GM23338 (cell line): ENCODE data around the gene RCVRN. TPM values are rescaled to one million over a fixed set of nuclear protein-coding genes. Genes with fewer than 3 reads are reported as not detected.

Experiments
- ATAC-seq: fragments of 200-7000 bp; cut with Tn5 transposase; 3 replicates; pipeline ENCODE4 v1.9.1; 2020
- DNase-seq: peaks from one replicate; pipeline ENCODE4 v3.0.0-alpha.2; 2015; ENCODE audit warnings: low spot score
- H2AFZ ChIP-seq: fragments of 200-600 bp; sonication (generic); 2 replicates; pipeline ENCODE4 v1.8.0; 2016; ENCODE audit warnings: antibody characterized with exemption, mild to moderate bottlenecking, moderate library complexity
- H3F3A ChIP-seq: fragments of 200-600 bp; sonication (generic); replicated peaks from 2 replicates; pipeline ENCODE4 v1.8.0; 2017; ENCODE audit warnings: antibody characterized with exemption, mixed run types, low read depth
- H3K27ac ChIP-seq: fragments of 200-600 bp; sonication (generic); 2 replicates; pipeline ENCODE4 v1.6.1; 2016; ENCODE audit warnings: low read depth
- H3K27me3 ChIP-seq: fragments of 200-600 bp; sonication (generic); 2 replicates; pipeline ENCODE4 v1.8.0; 2016; ENCODE audit warnings: mild to moderate bottlenecking, mixed run types, moderate library complexity; ENCODE audit not compliant: insufficient read depth
- H3K36me3 ChIP-seq: fragments of 200-600 bp; sonication (generic); 2 replicates; pipeline ENCODE4 v1.8.0; 2016; ENCODE audit warnings: mild to moderate bottlenecking; ENCODE audit not compliant: insufficient read depth
- H3K4me1 ChIP-seq: fragments of 200-600 bp; sonication (generic); 2 replicates; pipeline ENCODE4 v1.8.0; 2016; ENCODE audit warnings: mild to moderate bottlenecking, moderate library complexity; ENCODE audit not compliant: insufficient read depth
- H3K4me2 ChIP-seq: fragments of 200-600 bp; sonication (generic); 2 replicates; pipeline ENCODE4 v1.7.1; 2017; ENCODE audit warnings: mixed run types
- H3K4me3 ChIP-seq: fragments of 200-600 bp; sonication (generic); 2 replicates; pipeline ENCODE4 v1.6.1; 2016; ENCODE audit warnings: mixed run types
- H3K79me2 ChIP-seq: fragments of 200-600 bp; sonication (generic); replicated peaks from 2 replicates; pipeline ENCODE4 v1.8.0; 2017; ENCODE audit warnings: mild to moderate bottlenecking; ENCODE audit not compliant: insufficient read depth
- H3K9me2 ChIP-seq: fragments of 200-600 bp; sonication (generic); 2 replicates; pipeline ENCODE4 v1.8.0; 2017; ENCODE audit not compliant: insufficient read depth
- H4K20me1 ChIP-seq: fragments of 200-600 bp; sonication (generic); replicated peaks from 2 replicates; pipeline ENCODE4 v1.8.0; 2017; ENCODE audit warnings: mild to moderate bottlenecking; ENCODE audit not compliant: insufficient read depth
- H3K27ac Mint-ChIP-seq: 2 replicates; pipeline ENCODE4 v1.8.0; 2020; ENCODE audit warnings: inconsistent platforms, mild to moderate bottlenecking, moderate library complexity, mixed read lengths
- H3K27me3 Mint-ChIP-seq: 3 replicates; pipeline ENCODE4 v1.8.0; 2022; ENCODE audit warnings: low read depth, mild to moderate bottlenecking, moderate library complexity, mixed read lengths, inconsistent platforms; ENCODE audit not compliant: insufficient read depth, poor library complexity
- H3K36me3 Mint-ChIP-seq: 3 replicates; pipeline ENCODE4 v1.8.0; 2021; ENCODE audit warnings: low read depth, mild to moderate bottlenecking, inconsistent platforms, moderate library complexity, mixed read lengths
- H3K4me1 Mint-ChIP-seq: 3 replicates; pipeline ENCODE4 v1.8.0; 2020; ENCODE audit warnings: mild to moderate bottlenecking, inconsistent platforms, mixed read lengths
- H3K4me3 Mint-ChIP-seq: 3 replicates; pipeline ENCODE4 v1.8.0; 2021; ENCODE audit warnings: moderate library complexity, mild to moderate bottlenecking, inconsistent platforms, mixed read lengths
- H3K9me3 Mint-ChIP-seq: 3 replicates; pipeline ENCODE4 v1.8.0; 2020; ENCODE audit warnings: moderate library complexity, mild to moderate bottlenecking, inconsistent platforms, mixed read lengths
- CREB1 ChIP-seq: fragments of 250-450 bp; sonication (Bioruptor Pico); IDR thresholded peaks from 2 replicates; pipeline ENCODE4 v1.5.0; 2020; ENCODE audit warnings: low read depth, mild to moderate bottlenecking, moderate library complexity
- EZH2 ChIP-seq: fragments of 200-600 bp; sonication (generic); IDR thresholded peaks from one replicate; pipeline ENCODE4 v1.8.0; 2017; ENCODE audit warnings: antibody characterized with exemption, mild to moderate bottlenecking, low read depth; ENCODE audit not compliant: unreplicated experiment
- EZH2phosphoT487 ChIP-seq: fragments of 200-600 bp; sonication (generic); IDR thresholded peaks from one replicate; pipeline ENCODE4 v1.8.1; 2018; ENCODE audit warnings: antibody characterized with exemption; ENCODE audit not compliant: unreplicated experiment
- NANOG ChIP-seq: IDR thresholded peaks from 2 replicates; pipeline ENCODE4 v1.6.1; 2016; ENCODE audit warnings: antibody characterized with exemption, borderline replicate concordance
- POLR2AphosphoS5 ChIP-seq: IDR thresholded peaks from 2 replicates; pipeline ENCODE4 v1.6.1; 2016; ENCODE audit warnings: antibody characterized with exemption, low read depth
- ZNF114 ChIP-seq: fragments of 250-450 bp; sonication (Bioruptor Pico); IDR thresholded peaks from 2 replicates; pipeline ENCODE4 v1.5.0; 2020; ENCODE audit warnings: mild to moderate bottlenecking, moderate library complexity
- ZNF331 ChIP-seq: fragments of 250-450 bp; sonication (Bioruptor Pico); IDR thresholded peaks from 2 replicates; pipeline ENCODE4 v1.5.0; 2020; ENCODE audit warnings: low read depth, mild to moderate bottlenecking, moderate library complexity
- long read RNA-seq: library from polyadenylated mRNA; unstranded; transcript quantifications from one replicate; pipeline ENCODE4 v2.0.0, GENCODE V29; 2020; ENCODE audit not compliant: unreplicated experiment
- polyA plus RNA-seq: library from polyadenylated mRNA; unstranded; fragments of >200 nt; fragmentation: Nextera tagmentation; extraction: Ambion mirVana; gene quantifications from 2 replicates; pipeline ENCODE4 v1.2.1, GENCODE V29; 2016
- total RNA-seq: library from RNA; depleted of rRNA; stranded (reverse); fragments of >200 nt; shearing (Covaris generic); gene quantifications from 2 replicates; pipeline ENCODE4 v1.2.3, GENCODE V29; 2014; rRNA removed
- TF ChIP-seq, protein P1 (sequence below): IDR thresholded peaks from one replicate; pipeline ENCODE4 v1.6.1; 2018; ENCODE audit warnings: antibody characterized with exemption; ENCODE audit not compliant: unreplicated experiment
- TF ChIP-seq, protein P2 (sequence below): fragments of 250-450 bp; sonication (Bioruptor Pico); IDR thresholded peaks from 2 replicates; pipeline ENCODE4 v1.5.0; 2020; ENCODE audit warnings: mild to moderate bottlenecking, moderate library complexity
- TF ChIP-seq, protein P3 (sequence below), 2 experiments: fragments of 200-600 bp in 1 of 2; sonication (generic) in 1 of 2; conservative IDR thresholded peaks; 2 replicates each; pipeline versions ENCODE4 v1.5.1 to v1.6.1; 2016 to 2017; ENCODE audit warnings: antibody characterized with exemption in 2 of 2, low read depth in 2 of 2, mild to moderate bottlenecking in 2 of 2, moderate library complexity in 1 of 2
- TF ChIP-seq, protein P4 (sequence below): IDR thresholded peaks from 2 replicates; pipeline ENCODE4 v1.6.1; 2016; ENCODE audit warnings: antibody characterized with exemption

RCVRN gene
- not detected in 2 replicates for total RNA-seq
- not detected in 2 replicates for polyA plus RNA-seq
- long read RNA-seq: 0 reads

DNA sequence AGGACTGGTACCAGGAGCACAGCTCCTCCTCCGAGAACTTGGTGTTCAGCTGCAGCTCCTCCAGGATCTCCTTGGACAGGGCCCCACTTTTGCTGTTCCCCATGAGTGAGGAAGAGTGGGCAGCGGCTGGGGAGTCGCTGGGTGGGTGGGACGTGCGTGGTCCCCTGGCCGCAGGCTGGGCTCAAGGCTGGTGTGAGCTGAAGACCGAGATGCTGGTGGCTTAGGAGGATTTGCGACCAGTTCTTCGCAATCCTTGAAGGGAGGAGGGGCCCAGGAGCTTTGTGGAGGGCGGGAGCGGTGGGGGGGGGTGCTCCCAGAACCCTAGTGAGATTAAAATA lies at the start of gene RCVRN:
RCVRN (minus strand) TSS at position 194 of the 338 bp plus-strand sequence; CDS start at position 103, 91 bp downstream.
- H3K36me3 Mint-ChIP-seq: no peaks in the 10 kb centered on the region; the same call in 2 of the 3 replicates
- Histone ChIP-seq H2AFZ (peak within 1 kb of the TSS; percentile 18; the same call in 1 of the 2 replicates), H3K9me2 (no peaks in the 10 kb centered on the region), H3K27ac (no peak within 1 kb of the TSS), H3K27me3 (no peaks in the 10 kb centered on the region), H3K79me2 (no peaks in the 10 kb centered on the region), H3K4me1 (no peaks in the 10 kb centered on the region), H3K36me3 (no peaks in the 10 kb centered on the region), H4K20me1 (no peaks in the 10 kb centered on the region), H3K4me3 (no peak within 1 kb of the TSS), H3K4me2 (no peak within 1 kb of the TSS), H3F3A (no peaks in the 10 kb centered on the region)
- DNase-seq: no peak
- TF ChIP-seq EZH2: no peak
- TF ChIP-seq, protein P1, sequence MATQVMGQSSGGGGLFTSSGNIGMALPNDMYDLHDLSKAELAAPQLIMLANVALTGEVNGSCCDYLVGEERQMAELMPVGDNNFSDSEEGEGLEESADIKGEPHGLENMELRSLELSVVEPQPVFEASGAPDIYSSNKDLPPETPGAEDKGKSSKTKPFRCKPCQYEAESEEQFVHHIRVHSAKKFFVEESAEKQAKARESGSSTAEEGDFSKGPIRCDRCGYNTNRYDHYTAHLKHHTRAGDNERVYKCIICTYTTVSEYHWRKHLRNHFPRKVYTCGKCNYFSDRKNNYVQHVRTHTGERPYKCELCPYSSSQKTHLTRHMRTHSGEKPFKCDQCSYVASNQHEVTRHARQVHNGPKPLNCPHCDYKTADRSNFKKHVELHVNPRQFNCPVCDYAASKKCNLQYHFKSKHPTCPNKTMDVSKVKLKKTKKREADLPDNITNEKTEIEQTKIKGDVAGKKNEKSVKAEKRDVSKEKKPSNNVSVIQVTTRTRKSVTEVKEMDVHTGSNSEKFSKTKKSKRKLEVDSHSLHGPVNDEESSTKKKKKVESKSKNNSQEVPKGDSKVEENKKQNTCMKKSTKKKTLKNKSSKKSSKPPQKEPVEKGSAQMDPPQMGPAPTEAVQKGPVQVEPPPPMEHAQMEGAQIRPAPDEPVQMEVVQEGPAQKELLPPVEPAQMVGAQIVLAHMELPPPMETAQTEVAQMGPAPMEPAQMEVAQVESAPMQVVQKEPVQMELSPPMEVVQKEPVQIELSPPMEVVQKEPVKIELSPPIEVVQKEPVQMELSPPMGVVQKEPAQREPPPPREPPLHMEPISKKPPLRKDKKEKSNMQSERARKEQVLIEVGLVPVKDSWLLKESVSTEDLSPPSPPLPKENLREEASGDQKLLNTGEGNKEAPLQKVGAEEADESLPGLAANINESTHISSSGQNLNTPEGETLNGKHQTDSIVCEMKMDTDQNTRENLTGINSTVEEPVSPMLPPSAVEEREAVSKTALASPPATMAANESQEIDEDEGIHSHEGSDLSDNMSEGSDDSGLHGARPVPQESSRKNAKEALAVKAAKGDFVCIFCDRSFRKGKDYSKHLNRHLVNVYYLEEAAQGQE: no peak
- no peak for TF ChIP-seq POLR2AphosphoS5
- TF ChIP-seq, protein P2, sequence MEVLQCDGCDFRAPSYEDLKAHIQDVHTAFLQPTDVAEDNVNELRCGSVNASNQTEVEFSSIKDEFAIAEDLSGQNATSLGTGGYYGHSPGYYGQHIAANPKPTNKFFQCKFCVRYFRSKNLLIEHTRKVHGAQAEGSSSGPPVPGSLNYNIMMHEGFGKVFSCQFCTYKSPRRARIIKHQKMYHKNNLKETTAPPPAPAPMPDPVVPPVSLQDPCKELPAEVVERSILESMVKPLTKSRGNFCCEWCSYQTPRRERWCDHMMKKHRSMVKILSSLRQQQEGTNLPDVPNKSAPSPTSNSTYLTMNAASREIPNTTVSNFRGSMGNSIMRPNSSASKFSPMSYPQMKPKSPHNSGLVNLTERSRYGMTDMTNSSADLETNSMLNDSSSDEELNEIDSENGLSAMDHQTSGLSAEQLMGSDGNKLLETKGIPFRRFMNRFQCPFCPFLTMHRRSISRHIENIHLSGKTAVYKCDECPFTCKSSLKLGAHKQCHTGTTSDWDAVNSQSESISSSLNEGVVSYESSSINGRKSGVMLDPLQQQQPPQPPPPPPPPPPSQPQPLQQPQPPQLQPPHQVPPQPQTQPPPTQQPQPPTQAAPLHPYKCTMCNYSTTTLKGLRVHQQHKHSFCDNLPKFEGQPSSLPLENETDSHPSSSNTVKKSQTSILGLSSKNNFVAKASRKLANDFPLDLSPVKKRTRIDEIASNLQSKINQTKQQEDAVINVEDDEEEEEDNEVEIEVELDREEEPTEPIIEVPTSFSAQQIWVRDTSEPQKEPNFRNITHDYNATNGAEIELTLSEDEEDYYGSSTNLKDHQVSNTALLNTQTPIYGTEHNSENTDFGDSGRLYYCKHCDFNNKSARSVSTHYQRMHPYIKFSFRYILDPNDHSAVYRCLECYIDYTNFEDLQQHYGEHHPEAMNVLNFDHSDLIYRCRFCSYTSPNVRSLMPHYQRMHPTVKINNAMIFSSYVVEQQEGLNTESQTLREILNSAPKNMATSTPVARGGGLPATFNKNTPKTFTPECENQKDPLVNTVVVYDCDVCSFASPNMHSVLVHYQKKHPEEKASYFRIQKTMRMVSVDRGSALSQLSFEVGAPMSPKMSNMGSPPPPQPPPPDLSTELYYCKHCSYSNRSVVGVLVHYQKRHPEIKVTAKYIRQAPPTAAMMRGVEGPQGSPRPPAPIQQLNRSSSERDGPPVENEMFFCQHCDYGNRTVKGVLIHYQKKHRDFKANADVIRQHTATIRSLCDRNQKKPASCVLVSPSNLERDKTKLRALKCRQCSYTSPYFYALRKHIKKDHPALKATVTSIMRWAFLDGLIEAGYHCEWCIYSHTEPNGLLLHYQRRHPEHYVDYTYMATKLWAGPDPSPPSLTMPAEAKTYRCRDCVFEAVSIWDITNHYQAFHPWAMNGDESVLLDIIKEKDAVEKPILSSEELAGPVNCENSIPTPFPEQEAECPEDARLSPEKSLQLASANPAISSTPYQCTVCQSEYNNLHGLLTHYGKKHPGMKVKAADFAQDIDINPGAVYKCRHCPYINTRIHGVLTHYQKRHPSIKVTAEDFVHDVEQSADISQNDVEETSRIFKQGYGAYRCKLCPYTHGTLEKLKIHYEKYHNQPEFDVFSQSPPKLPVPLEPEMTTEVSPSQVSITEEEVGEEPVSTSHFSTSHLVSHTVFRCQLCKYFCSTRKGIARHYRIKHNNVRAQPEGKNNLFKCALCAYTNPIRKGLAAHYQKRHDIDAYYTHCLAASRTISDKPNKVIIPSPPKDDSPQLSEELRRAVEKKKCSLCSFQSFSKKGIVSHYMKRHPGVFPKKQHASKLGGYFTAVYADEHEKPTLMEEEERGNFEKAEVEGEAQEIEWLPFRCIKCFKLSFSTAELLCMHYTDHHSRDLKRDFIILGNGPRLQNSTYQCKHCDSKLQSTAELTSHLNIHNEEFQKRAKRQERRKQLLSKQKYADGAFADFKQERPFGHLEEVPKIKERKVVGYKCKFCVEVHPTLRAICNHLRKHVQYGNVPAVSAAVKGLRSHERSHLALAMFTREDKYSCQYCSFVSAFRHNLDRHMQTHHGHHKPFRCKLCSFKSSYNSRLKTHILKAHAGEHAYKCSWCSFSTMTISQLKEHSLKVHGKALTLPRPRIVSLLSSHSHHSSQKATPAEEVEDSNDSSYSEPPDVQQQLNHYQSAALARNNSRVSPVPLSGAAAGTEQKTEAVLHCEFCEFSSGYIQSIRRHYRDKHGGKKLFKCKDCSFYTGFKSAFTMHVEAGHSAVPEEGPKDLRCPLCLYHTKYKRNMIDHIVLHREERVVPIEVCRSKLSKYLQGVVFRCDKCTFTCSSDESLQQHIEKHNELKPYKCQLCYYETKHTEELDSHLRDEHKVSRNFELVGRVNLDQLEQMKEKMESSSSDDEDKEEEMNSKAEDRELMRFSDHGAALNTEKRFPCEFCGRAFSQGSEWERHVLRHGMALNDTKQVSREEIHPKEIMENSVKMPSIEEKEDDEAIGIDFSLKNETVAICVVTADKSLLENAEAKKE (CRISPR knock-in tag): no peak
- no peak for TF ChIP-seq ZNF114 (CRISPR knock-in tag)
- no peak for TF ChIP-seq NANOG
- no peak for TF ChIP-seq CREB1 (CRISPR knock-in tag)
- TF ChIP-seq EZH2phosphoT487: no peak
- TF ChIP-seq, protein P3, sequence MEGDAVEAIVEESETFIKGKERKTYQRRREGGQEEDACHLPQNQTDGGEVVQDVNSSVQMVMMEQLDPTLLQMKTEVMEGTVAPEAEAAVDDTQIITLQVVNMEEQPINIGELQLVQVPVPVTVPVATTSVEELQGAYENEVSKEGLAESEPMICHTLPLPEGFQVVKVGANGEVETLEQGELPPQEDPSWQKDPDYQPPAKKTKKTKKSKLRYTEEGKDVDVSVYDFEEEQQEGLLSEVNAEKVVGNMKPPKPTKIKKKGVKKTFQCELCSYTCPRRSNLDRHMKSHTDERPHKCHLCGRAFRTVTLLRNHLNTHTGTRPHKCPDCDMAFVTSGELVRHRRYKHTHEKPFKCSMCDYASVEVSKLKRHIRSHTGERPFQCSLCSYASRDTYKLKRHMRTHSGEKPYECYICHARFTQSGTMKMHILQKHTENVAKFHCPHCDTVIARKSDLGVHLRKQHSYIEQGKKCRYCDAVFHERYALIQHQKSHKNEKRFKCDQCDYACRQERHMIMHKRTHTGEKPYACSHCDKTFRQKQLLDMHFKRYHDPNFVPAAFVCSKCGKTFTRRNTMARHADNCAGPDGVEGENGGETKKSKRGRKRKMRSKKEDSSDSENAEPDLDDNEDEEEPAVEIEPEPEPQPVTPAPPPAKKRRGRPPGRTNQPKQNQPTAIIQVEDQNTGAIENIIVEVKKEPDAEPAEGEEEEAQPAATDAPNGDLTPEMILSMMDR (conservative IDR thresholded peaks at IDR 0.05; ENCODE audit: low read depth in 2 of 2): no peak
- TF ChIP-seq, protein P4, sequence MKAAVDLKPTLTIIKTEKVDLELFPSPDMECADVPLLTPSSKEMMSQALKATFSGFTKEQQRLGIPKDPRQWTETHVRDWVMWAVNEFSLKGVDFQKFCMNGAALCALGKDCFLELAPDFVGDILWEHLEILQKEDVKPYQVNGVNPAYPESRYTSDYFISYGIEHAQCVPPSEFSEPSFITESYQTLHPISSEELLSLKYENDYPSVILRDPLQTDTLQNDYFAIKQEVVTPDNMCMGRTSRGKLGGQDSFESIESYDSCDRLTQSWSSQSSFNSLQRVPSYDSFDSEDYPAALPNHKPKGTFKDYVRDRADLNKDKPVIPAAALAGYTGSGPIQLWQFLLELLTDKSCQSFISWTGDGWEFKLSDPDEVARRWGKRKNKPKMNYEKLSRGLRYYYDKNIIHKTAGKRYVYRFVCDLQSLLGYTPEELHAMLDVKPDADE: no peak
- TF ChIP-seq ZNF331 (CRISPR knock-in tag): no peak
- peaks cover 9% of the 10 kb centered on the region for H3K27me3 Mint-ChIP-seq
- no peak within 1 kb of the TSS for H3K27ac Mint-ChIP-seq
- no peak within 1 kb of the TSS for H3K4me3 Mint-ChIP-seq
- peaks cover 19% of the 10 kb centered on the region for H3K4me1 Mint-ChIP-seq
- no peak for ATAC-seq
- no peaks in the 10 kb centered on the region; the same call in 2 of the 3 replicates for H3K9me3 Mint-ChIP-seq
